ENCODE data around the gene CHCHD2. TPM values are rescaled to one million over a fixed set of nuclear protein-coding genes. Genes with fewer than 3 reads are reported as not detected.
"Not testable (repeated sequence)": the region's sequence is repeated elsewhere in the genome, so short reads cannot be mapped to it uniquely, and the experiment has no call there.

CHCHD2 gene
- total and polyA plus RNA-seq, 2 experiments from 2014 or later: 0.94 TPM; not detected in 1

DNA sequence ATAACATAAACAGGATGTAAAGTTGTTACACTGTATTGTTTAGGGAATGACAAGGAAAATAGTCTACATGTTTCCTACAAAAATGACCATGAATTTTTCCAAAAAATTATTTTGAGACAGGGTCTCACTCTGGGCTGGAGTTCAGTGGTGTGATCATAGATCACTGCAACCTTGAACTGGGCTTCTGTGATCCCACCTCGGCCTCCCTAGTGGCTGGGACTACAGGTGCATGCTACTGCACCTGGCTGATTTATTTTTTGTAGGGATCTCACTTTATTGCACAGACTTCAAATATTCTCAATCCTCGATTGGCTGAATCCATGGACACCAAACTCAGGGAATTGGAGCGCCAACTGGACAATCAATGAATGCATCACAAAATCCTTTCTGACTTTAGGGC lies 6.6 kb downstream of the CHCHD2 start (continued):
- TF ChIP-seq, protein P1, sequence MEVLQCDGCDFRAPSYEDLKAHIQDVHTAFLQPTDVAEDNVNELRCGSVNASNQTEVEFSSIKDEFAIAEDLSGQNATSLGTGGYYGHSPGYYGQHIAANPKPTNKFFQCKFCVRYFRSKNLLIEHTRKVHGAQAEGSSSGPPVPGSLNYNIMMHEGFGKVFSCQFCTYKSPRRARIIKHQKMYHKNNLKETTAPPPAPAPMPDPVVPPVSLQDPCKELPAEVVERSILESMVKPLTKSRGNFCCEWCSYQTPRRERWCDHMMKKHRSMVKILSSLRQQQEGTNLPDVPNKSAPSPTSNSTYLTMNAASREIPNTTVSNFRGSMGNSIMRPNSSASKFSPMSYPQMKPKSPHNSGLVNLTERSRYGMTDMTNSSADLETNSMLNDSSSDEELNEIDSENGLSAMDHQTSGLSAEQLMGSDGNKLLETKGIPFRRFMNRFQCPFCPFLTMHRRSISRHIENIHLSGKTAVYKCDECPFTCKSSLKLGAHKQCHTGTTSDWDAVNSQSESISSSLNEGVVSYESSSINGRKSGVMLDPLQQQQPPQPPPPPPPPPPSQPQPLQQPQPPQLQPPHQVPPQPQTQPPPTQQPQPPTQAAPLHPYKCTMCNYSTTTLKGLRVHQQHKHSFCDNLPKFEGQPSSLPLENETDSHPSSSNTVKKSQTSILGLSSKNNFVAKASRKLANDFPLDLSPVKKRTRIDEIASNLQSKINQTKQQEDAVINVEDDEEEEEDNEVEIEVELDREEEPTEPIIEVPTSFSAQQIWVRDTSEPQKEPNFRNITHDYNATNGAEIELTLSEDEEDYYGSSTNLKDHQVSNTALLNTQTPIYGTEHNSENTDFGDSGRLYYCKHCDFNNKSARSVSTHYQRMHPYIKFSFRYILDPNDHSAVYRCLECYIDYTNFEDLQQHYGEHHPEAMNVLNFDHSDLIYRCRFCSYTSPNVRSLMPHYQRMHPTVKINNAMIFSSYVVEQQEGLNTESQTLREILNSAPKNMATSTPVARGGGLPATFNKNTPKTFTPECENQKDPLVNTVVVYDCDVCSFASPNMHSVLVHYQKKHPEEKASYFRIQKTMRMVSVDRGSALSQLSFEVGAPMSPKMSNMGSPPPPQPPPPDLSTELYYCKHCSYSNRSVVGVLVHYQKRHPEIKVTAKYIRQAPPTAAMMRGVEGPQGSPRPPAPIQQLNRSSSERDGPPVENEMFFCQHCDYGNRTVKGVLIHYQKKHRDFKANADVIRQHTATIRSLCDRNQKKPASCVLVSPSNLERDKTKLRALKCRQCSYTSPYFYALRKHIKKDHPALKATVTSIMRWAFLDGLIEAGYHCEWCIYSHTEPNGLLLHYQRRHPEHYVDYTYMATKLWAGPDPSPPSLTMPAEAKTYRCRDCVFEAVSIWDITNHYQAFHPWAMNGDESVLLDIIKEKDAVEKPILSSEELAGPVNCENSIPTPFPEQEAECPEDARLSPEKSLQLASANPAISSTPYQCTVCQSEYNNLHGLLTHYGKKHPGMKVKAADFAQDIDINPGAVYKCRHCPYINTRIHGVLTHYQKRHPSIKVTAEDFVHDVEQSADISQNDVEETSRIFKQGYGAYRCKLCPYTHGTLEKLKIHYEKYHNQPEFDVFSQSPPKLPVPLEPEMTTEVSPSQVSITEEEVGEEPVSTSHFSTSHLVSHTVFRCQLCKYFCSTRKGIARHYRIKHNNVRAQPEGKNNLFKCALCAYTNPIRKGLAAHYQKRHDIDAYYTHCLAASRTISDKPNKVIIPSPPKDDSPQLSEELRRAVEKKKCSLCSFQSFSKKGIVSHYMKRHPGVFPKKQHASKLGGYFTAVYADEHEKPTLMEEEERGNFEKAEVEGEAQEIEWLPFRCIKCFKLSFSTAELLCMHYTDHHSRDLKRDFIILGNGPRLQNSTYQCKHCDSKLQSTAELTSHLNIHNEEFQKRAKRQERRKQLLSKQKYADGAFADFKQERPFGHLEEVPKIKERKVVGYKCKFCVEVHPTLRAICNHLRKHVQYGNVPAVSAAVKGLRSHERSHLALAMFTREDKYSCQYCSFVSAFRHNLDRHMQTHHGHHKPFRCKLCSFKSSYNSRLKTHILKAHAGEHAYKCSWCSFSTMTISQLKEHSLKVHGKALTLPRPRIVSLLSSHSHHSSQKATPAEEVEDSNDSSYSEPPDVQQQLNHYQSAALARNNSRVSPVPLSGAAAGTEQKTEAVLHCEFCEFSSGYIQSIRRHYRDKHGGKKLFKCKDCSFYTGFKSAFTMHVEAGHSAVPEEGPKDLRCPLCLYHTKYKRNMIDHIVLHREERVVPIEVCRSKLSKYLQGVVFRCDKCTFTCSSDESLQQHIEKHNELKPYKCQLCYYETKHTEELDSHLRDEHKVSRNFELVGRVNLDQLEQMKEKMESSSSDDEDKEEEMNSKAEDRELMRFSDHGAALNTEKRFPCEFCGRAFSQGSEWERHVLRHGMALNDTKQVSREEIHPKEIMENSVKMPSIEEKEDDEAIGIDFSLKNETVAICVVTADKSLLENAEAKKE (CRISPR knock-in tag; IDR thresholded peaks at IDR 0.05): no peak
- TF ChIP-seq, protein P2, sequence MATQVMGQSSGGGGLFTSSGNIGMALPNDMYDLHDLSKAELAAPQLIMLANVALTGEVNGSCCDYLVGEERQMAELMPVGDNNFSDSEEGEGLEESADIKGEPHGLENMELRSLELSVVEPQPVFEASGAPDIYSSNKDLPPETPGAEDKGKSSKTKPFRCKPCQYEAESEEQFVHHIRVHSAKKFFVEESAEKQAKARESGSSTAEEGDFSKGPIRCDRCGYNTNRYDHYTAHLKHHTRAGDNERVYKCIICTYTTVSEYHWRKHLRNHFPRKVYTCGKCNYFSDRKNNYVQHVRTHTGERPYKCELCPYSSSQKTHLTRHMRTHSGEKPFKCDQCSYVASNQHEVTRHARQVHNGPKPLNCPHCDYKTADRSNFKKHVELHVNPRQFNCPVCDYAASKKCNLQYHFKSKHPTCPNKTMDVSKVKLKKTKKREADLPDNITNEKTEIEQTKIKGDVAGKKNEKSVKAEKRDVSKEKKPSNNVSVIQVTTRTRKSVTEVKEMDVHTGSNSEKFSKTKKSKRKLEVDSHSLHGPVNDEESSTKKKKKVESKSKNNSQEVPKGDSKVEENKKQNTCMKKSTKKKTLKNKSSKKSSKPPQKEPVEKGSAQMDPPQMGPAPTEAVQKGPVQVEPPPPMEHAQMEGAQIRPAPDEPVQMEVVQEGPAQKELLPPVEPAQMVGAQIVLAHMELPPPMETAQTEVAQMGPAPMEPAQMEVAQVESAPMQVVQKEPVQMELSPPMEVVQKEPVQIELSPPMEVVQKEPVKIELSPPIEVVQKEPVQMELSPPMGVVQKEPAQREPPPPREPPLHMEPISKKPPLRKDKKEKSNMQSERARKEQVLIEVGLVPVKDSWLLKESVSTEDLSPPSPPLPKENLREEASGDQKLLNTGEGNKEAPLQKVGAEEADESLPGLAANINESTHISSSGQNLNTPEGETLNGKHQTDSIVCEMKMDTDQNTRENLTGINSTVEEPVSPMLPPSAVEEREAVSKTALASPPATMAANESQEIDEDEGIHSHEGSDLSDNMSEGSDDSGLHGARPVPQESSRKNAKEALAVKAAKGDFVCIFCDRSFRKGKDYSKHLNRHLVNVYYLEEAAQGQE (IDR thresholded peaks at IDR 0.05; ENCODE audit: unreplicated experiment): no peak

DNA sequence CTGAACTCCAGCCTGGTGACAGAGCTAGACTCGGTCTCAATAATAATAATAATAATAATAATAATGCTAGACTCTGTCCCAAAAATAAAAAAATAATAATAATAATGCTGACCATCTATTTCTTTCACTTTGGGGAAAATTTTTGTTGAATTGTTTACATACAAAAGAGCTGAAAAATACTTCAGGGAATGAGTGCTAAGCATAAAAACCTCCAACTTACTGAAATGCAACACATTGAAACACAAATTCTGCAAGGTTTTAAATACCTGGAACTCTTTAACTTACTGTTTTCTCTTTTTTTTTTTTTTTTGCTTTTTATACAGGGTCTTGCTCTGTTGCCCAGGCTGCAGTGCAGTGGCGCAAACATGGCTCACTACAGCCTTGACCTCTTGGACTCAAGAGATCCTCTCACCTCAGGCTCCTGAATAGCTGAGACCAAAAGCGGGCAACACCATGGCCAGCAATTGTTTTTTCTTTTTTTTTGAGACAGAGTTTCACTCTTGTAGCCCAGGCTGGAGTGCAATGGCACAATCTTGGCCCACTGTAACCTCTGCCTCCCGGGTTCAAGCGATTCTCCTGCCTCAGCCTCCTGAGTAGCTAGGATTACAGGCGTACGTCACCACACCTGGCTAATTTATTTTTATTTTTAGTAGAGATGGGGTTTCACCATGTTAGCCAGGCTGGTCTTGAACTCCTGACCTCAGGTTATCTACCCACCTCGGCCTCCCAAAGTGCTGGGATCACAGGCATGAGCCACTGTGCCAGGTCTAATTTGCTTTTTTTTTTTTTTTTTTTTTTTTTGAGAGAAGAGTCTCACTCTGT lies 7.9 kb downstream of the CHCHD2 start:
- not testable (repeated sequence) for H3F3A ChIP-seq (replicated peaks; ENCODE audit: low read depth); H3K79me2 ChIP-seq (replicated peaks; ENCODE audit: insufficient read depth); H3K4me2 ChIP-seq; H3K4me1 ChIP-seq (ENCODE audit: insufficient read depth); DNase-seq (ENCODE audit: low spot score); H3K9me2 ChIP-seq (ENCODE audit: insufficient read depth); H3K36me3 ChIP-seq (ENCODE audit: insufficient read depth); H2AFZ ChIP-seq; H3K27me3 ChIP-seq (ENCODE audit: insufficient read depth); ATAC-seq; H3K27ac Mint-ChIP-seq; H3K27ac ChIP-seq (ENCODE audit: low read depth); H3K4me1 Mint-ChIP-seq; H3K4me3 ChIP-seq; H3K4me3 Mint-ChIP-seq; H3K27me3 Mint-ChIP-seq (ENCODE audit: insufficient read depth, low read depth, poor library complexity); H4K20me1 ChIP-seq (replicated peaks; ENCODE audit: insufficient read depth)
- peaks cover 85% of the 10 kb centered on the region for H3K9me3 Mint-ChIP-seq
- peaks cover 16% of the 10 kb centered on the region; the same call in 2 of the 3 replicates for H3K36me3 Mint-ChIP-seq (ENCODE audit: low read depth)
